HG02943 (cell line): ENCODE measurements around the gene PRDM15.

Source experiments
- ATAC-seq: cut with Tn5 transposase; IDR thresholded peaks from one replicate; pipeline ENCODE4 v1.9.1; 2021; ENCODE audit warnings: mild to moderate bottlenecking, low read depth, moderate library complexity; ENCODE audit not compliant: unreplicated experiment

PRDM15 gene

DNA sequence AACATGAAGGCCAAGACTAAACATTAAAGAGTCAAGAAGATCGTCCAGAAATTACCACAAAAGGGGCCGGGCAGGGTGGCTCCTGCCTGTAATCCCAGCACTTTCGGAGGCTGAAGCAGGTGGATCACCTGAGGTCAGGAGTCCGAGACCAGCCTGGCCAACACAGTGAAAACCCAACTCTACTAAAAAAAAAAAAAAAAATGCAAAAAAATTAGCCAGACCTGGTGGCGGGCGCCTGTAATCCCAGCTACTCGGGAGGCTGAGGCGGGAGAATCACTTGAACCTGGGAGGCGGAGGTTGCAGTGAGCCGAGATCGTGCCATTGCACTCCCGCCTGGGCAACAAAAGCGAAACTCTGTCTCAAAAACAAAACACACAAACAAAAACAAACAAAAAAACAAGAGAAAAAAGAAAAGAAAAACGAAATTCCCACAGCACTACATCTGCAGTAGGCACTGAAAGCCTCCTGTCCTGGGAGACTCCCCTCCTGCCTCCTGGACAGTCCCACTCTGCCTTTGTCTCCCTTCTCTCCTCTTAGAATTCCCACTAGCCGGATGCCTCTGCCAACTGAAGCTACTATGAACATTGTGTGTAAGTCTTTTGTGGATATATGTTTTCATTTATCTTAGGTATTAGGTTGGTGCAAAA, 94.6 kb downstream of the PRDM15 start:
- no peak for ATAC-seq

- ATAC-seq: no peak
Observed at GRCh38 chr21:41783476-41784180, 95.5 kb downstream of the PRDM15 start.

DNA sequence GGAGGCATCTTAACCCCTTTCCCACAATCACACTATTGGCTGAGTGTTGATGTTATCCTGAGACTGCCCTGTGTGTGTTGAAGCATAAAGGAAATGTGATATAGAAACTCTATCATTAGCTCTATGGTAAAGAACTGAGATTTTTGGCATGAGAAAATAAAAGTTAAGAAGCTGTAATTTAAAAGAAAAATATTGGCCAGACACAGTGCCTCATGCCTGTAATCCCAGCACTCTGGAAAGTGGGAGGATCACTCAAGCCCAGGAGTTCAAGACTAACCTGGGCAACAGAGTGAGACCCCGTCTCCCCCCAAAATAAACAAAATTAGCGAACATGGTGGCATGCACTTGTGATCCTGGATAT, 98.1 kb downstream of the PRDM15 start:
- no peak for ATAC-seq

DNA sequence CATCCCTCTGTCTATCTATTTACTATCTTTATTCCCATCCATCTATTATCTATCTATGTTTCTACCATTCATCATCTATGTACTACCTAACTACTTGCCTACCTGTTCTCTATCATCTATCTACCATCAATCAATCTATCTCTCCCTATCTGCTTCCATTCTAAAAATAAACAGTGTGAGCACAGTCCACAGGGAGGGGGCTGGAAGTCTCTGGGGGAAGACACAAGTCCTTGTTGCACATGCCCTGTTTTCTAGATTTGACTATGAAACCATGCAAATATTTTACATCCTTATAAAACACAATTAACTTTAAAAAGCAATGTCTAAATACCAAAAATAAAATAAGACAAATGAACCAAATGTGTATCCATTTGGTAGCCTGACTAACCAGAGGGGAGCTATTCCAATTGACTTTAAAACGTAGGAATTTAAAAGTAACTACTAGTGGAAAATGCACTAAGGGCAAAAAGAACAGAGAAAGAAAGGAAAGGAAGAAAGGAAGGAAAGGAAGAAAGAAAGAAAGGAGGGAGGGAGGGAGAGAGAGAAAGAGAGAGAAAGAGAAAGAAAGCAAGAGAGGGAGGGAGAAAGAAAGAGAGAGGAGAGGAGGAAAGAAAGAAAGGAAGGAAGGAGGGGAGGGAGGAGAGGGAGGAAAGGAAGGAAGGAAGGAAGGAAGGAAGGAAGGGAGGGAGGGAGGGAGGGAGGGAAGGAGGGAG, 98.7 kb downstream of the PRDM15 start:
- no peak for ATAC-seq

DNA sequence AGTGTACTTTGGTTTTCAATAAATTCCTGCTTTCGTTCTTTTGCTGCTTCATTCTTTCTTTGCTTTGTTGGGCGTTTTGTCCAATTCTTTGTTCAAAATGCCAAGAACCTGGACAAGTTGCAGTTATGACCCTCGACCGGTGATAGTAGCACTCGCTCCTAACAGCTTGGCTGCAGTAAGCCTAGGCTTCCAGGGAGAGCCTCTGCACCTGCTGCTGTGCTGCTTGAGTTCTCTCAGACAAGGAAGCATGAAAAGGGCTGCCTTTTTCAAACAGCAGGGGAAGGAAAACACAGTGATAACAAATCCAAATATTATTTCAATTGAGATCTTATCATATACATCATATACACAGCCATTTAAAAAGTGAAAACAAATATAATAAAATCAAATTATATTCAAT, 99.5 kb downstream of the PRDM15 start:
- ATAC-seq: no peak

DNA sequence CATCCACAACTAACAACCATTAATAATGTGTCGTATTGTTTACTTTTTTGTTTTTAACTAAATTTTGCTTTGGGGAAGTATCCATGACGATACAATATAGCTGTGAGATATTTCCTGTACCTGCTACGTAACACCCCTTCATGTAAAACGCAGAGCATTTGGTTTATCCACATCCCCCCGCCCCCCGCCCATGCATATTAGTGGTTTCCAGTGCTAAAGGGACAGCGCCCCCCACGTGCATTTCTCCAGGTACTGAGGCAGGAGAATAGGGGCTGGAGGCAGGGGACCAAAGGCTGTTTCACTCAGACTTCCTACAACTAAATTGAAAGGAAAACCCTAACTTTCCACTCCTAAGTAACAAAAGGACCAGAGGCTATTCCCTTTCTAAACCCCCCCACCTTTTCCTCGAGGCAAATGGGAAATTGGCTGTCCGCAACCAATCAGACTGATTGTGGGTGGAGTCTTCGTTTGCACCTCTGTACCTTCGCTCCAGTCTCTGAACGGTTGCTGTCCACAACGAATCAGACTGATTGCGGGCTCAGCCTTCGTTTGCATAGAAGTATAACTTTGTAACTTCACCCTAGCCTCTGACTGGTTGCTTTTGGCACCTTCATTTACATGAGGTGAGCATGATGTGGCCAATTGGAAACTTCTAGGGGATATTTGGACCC, 100.1 kb downstream of the PRDM15 start:
- no peak for ATAC-seq

- ATAC-seq: no peak
Observed at GRCh38 chr21:41777951-41778815, 101.0 kb downstream of the PRDM15 start.

- ATAC-seq: no peak
Observed at GRCh38 chr21:41776778-41777177, 102.4 kb downstream of the PRDM15 start.

GRCh38 chr21:41775149-41775472, 104.0 kb downstream of the PRDM15 start:
- no peak for ATAC-seq

- no peak for ATAC-seq
Observed at GRCh38 chr21:41774467-41775148, 104.5 kb downstream of the PRDM15 start.

GRCh38 chr21:41772351-41773080, 106.6 kb downstream of the PRDM15 start:
- ATAC-seq: no peak

- ATAC-seq: no peak
Observed at GRCh38 chr21:41771625-41771945, 107.6 kb downstream of the PRDM15 start.

- ATAC-seq: no peak
Observed at GRCh38 chr21:41770901-41771624, 108.1 kb downstream of the PRDM15 start.

DNA sequence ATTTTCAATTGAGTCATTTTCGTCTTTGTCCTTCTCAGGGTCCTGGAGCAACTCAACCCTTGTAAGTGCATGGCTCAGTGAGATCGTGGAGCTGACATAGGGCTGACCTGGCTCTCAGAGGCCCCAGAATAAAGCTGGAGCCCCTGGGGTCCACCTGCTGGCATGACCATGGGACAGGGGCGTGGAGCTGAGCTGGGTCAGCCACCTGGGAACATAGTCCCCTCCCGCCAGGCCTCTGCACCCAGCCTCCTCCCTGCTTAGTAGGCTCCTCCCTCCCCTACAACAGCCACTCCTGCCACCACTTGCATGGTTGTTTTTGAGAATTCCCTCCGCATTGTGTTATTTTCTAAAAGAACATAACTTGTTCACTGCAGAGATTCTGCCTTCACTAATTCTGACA, 109.2 kb downstream of the PRDM15 start:
- no peak for ATAC-seq

DNA sequence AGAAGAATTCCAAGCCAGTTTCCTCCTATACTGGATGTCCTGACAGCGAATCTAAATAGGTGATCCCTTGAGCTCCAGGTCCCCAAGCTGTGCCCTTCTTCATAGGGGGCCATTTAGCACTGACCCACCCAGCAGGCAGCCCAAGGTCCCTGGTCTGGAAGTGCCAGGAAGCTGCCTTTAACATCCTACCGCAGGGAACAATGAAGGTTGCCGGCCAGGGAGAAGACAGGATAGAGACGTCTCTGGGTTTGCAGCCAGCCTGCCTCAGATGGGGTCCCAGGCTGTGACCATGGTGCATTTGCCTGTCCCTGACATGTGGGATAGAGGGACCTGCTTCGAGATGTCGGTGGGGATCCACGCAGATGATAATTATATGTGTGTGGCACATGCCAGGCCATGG, 109.6 kb downstream of the PRDM15 start:
- ATAC-seq: no peak

DNA sequence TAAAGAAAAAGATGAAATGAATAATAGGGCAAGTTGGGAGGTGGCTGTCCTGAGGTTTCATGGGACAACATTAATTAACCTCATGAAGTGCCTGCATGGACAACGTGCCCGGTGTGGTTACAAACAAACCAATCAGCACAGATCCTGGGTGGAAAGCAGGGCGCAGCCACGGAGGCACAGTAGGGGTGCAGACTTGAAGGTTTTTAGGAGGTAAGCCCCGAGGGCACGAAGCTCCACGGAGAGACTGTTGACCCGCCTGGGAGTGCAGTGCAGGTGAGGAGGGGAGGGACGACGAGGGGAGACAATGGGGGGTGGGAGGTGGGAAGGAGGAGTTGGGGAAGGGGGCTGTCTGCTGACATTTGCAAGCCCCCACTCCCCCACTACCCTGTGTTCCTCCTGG, 110.0 kb downstream of the PRDM15 start:
- no peak for ATAC-seq

DNA sequence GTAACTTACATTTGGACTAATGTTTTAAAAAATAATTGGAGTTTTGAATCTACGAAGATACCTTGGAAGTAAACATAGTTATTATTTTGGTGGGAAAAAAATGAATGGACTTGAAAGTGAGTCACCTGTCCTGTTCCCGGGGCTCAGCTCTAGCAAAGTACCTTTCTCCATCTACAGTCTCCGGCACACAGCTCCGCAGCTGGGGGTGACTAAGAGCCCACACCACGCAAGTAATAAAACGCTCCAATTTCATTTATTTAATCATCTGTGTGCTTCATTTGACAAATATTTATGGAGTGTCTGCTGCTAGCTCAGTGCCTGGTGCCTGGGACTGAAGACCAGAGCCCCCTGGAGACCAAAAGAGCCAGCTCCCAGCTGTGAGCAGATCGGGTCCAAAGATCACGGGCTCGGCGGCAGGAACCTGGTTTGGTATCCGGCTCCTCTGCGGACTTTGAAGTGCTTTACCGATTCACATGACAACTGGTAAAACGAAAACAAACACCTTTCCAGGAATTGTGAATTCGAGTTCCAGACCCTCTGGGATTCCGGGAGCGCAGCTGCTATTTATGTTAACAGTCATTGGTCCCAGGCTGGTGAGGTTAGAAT, 110.6 kb downstream of the PRDM15 start:
- ATAC-seq: no peak
